ENCODE measurements around the gene UVRAG.
"Not testable (repeated sequence)": the region's sequence is repeated elsewhere in the genome, so short reads cannot be mapped to it uniquely, and the experiment has no call there.

The UVRAG gene

GRCh38 chr11:75867778-75868374 lies 52.9 kb downstream of the UVRAG start:
- H3K4me3 ChIP-seq (ENCODE audit: low read depth, low read length), result no peak overlapping the region
- DNase-seq (ENCODE audit: low read depth), result peak; percentile 7

- no peak for DNase-seq (ENCODE audit: low read depth)
- no peak overlapping the region for H3K4me3 ChIP-seq (ENCODE audit: low read depth, low read length)
Observed at GRCh38 chr11:75868990-75869389, 54.0 kb downstream of the UVRAG start.

GRCh38 chr11:75869661-75870455 lies 54.8 kb downstream of the UVRAG start:
- no peak overlapping the region for H3K4me3 ChIP-seq (ENCODE audit: low read depth, low read length)
- no peak for DNase-seq (ENCODE audit: low read depth)

- no peak overlapping the region for H3K4me3 ChIP-seq (ENCODE audit: low read depth, low read length)
- no peak for DNase-seq (ENCODE audit: low read depth)
Observed at GRCh38 chr11:75872887-75873416, 57.9 kb downstream of the UVRAG start.

GRCh38 chr11:75873417-75874221 lies 58.6 kb downstream of the UVRAG start:
- no peak for DNase-seq (ENCODE audit: low read depth)
- H3K4me3 ChIP-seq (ENCODE audit: low read depth, low read length), result no peak overlapping the region

GRCh38 chr11:75874684-75875341 lies 59.8 kb downstream of the UVRAG start:
- DNase-seq (ENCODE audit: low read depth), result no peak
- no peak overlapping the region for H3K4me3 ChIP-seq (ENCODE audit: low read depth, low read length)

GRCh38 chr11:75877327-75877726 lies 62.3 kb downstream of the UVRAG start:
- not testable (repeated sequence) for DNase-seq (ENCODE audit: low read depth); H3K4me3 ChIP-seq (ENCODE audit: low read depth, low read length)

- DNase-seq (ENCODE audit: low read depth); H3K4me3 ChIP-seq (ENCODE audit: low read depth, low read length): not testable (repeated sequence)
Observed at GRCh38 chr11:75877931-75878330, 62.9 kb downstream of the UVRAG start.

GRCh38 chr11:75878933-75879332 lies 63.9 kb downstream of the UVRAG start:
- no peak overlapping the region for H3K4me3 ChIP-seq (ENCODE audit: low read depth, low read length)
- no peak for DNase-seq (ENCODE audit: low read depth)

- DNase-seq (ENCODE audit: low read depth), result no peak
- H3K4me3 ChIP-seq (ENCODE audit: low read depth, low read length), result no peak overlapping the region
Observed at GRCh38 chr11:75879737-75880136, 64.7 kb downstream of the UVRAG start.

GRCh38 chr11:75880343-75880742 lies 65.3 kb downstream of the UVRAG start:
- not testable (repeated sequence) for DNase-seq (ENCODE audit: low read depth); H3K4me3 ChIP-seq (ENCODE audit: low read depth, low read length)

- no peak for DNase-seq (ENCODE audit: low read depth)
Observed at GRCh38 chr11:75884321-75884720, 69.3 kb downstream of the UVRAG start.

GRCh38 chr11:75888416-75888815 lies 73.4 kb downstream of the UVRAG start:
- no peak overlapping the region for H3K4me3 ChIP-seq (ENCODE audit: low read depth, low read length)
- no peak for DNase-seq (ENCODE audit: low read depth)

More at GRCh38 chr11:75884321-75884720, 69.3 kb downstream of the UVRAG start:
- H3K4me3 ChIP-seq (ENCODE audit: low read depth, low read length), result no peak overlapping the region

- no peak overlapping the region for H3K4me3 ChIP-seq (ENCODE audit: low read depth, low read length)
- DNase-seq (ENCODE audit: low read depth), result no peak
Observed at GRCh38 chr11:75891947-75892739, 77.1 kb downstream of the UVRAG start.

- H3K4me3 ChIP-seq (ENCODE audit: low read depth, low read length), result no peak overlapping the region
- no peak for DNase-seq (ENCODE audit: low read depth)
Observed at GRCh38 chr11:75893251-75893650, 78.2 kb downstream of the UVRAG start.

GRCh38 chr11:75894036-75894585 lies 79.1 kb downstream of the UVRAG start:
- no peak overlapping the region for H3K4me3 ChIP-seq (ENCODE audit: low read depth, low read length)
- no peak for DNase-seq (ENCODE audit: low read depth)

GRCh38 chr11:75896843-75897419 lies 81.9 kb downstream of the UVRAG start:
- H3K4me3 ChIP-seq (ENCODE audit: low read depth, low read length), result no peak overlapping the region
- DNase-seq (ENCODE audit: low read depth), result peak; percentile 2

GRCh38 chr11:75898871-75899270 lies 83.9 kb downstream of the UVRAG start:
- DNase-seq (ENCODE audit: low read depth), result no peak
- H3K4me3 ChIP-seq (ENCODE audit: low read depth, low read length), result no peak overlapping the region
